K562 (cell line): ENCODE measurements around the gene SLC22A23. TPM values are rescaled to one million over a fixed set of nuclear protein-coding genes. Genes with fewer than 3 reads are reported as not detected.

ENCODE experiments used
- BCOR ChIP-seq: fragments of 450-650 bp; IDR thresholded peaks from 2 replicates; pipeline ENCODE4 v1.6.1; 2016
- FOXP1 ChIP-seq: sonication (generic); formaldehyde crosslinking; IDR thresholded peaks from 2 replicates; pipeline ENCODE4 v1.8.0; 2022; ENCODE audit warnings: mild to moderate bottlenecking, missing genetic modification reagents
- GATAD2B ChIP-seq: fragments of 450-650 bp; IDR thresholded peaks from 2 replicates; pipeline ENCODE4 v1.6.1; 2017; ENCODE audit warnings: mild to moderate bottlenecking, borderline replicate concordance
- SIN3B ChIP-seq: fragments of 450-650 bp; IDR thresholded peaks from 2 replicates; pipeline ENCODE4 v1.6.1; 2017; ENCODE audit warnings: low read depth, mild to moderate bottlenecking, moderate library complexity
- SMARCA4 ChIP-seq: fragments of 450-650 bp; IDR thresholded peaks from 2 replicates; pipeline ENCODE4 v1.6.1; 2016
- XRCC5 ChIP-seq: fragments of 200-400 bp; formaldehyde crosslinking; IDR thresholded peaks from 2 replicates; pipeline ENCODE4 v1.6.1; 2017; ENCODE audit warnings: low read depth, mild to moderate bottlenecking, low read length
- polyA plus RNA-seq, 8 experiments: library from polyadenylated mRNA; depleted of rRNA in 4 of 8; stranded (reverse) in 5 of 8; unstranded in 3 of 8; fragments of >200 nt; fragmentation: Nextera tagmentation in 2 of 8; fragmentation: Illumina TruSeq in 1 of 8; extraction: Ambion mirVana in 2 of 8; extraction: Trizol in 1 of 8; gene quantifications; 2 replicates each; pipeline versions ENCODE4 v1.2.1 to v1.2.3, GENCODE V29; 2011 to 2014; ENCODE audit warnings: inconsistent platforms in 1 of 8, missing spikeins in 1 of 8
- total RNA-seq, 7 experiments: library from RNA; depleted of rRNA in 6 of 7; stranded (reverse); fragments of >200 nt in 6 of 7; fragmentation: Illumina TruSeq in 2 of 7; extraction: Trizol in 2 of 7; gene quantifications; 2 replicates each; pipeline versions ENCODE4 v1.2.1 to v1.2.3, GENCODE V29; 2011 to 2021; ENCODE audit warnings: low replicate concordance in 1 of 7
- TF ChIP-seq, protein P1 (sequence below): fragments of 250-450 bp; sonication (Bioruptor Pico); IDR thresholded peaks from 2 replicates; pipeline ENCODE4 v1.5.0; 2021; ENCODE audit warnings: mild to moderate bottlenecking, borderline replicate concordance
- TF ChIP-seq, protein P2 (sequence below): fragments of 200-800 bp; sonication (Bioruptor generic); IDR thresholded peaks from 2 replicates; pipeline ENCODE4 v1.6.1; 2017; ENCODE audit warnings: missing genetic modification characterization, missing compliant biosample characterization
- TF ChIP-seq, protein P3 (sequence below): fragments of 250-450 bp; sonication (Bioruptor Pico); IDR thresholded peaks from 2 replicates; pipeline ENCODE4 v1.8.0; 2022; ENCODE audit warnings: inconsistent platforms
- TF ChIP-seq, protein P4 (sequence below): sonication (generic); formaldehyde crosslinking; IDR thresholded peaks from 2 replicates; pipeline ENCODE4 v1.8.1; 2023; ENCODE audit warnings: mild to moderate bottlenecking, missing genetic modification reagents
- TF ChIP-seq, protein P5 (sequence below), 2 experiments: fragments of 450-650 bp; formaldehyde crosslinking in 1 of 2; IDR thresholded peaks; 2 replicates each; pipeline versions ENCODE4 v1.4.0 to v1.6.1; 2014 to 2020; ENCODE audit warnings: mild to moderate bottlenecking in 2 of 2, borderline replicate concordance in 1 of 2, low read depth in 1 of 2

SLC22A23 gene
- total and polyA plus RNA-seq, 9 of the 15 experiments (the other 6 are each of a cell fraction or from before 2014, with no cell fraction given): 0.30 to 8.7 (median 2.5) TPM

DNA sequence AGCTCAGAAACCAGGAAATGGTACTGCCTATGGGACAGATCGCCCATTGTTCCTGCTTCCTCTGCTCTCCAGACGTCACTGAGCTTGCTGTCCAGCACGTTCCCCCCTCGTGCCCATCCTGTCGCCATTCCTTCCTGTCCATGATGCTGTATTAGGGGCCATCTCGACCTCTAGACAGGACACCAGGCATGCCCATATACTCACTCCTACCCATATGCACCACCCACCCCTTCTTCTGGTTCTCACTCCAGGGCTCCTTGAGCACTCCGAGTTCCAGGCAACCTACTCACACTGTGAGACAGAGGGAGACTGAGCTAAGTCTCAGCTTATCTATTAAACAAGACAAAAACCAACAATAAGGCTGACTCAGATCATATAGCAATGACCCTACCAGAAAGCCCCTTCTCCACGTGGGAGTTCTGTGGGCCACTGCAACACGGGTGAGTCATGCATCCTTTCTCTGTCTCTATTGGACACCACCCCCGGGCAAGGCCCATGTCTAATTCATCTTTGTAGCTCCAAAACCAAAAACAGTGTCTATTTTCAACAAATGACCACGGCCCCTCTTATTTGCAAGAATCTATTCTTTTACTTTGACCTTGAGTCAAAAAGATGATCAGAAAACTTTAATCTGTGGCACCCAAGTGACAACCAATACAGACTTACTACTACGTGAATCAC lies 132.4 kb downstream of the SLC22A23 start (continued):
- TF ChIP-seq, protein P1, sequence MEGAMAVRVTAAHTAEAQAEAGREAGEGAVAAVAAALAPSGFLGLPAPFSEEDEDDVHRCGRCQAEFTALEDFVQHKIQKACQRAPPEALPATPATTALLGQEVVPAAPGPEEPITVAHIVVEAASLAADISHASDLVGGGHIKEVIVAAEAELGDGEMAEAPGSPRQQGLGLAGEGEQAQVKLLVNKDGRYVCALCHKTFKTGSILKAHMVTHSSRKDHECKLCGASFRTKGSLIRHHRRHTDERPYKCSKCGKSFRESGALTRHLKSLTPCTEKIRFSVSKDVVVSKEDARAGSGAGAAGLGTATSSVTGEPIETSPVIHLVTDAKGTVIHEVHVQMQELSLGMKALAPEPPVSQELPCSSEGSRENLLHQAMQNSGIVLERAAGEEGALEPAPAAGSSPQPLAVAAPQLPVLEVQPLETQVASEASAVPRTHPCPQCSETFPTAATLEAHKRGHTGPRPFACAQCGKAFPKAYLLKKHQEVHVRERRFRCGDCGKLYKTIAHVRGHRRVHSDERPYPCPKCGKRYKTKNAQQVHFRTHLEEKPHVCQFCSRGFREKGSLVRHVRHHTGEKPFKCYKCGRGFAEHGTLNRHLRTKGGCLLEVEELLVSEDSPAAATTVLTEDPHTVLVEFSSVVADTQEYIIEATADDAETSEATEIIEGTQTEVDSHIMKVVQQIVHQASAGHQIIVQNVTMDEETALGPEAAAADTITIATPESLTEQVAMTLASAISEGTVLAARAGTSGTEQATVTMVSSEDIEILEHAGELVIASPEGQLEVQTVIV (CRISPR knock-in tag): no peak
- TF ChIP-seq XRCC5 (no peak), SMARCA4 (peak; percentile 94), SIN3B (no peak), FOXP1 (no peak), GATAD2B (no peak), BCOR (no peak)
- TF ChIP-seq, protein P2, sequence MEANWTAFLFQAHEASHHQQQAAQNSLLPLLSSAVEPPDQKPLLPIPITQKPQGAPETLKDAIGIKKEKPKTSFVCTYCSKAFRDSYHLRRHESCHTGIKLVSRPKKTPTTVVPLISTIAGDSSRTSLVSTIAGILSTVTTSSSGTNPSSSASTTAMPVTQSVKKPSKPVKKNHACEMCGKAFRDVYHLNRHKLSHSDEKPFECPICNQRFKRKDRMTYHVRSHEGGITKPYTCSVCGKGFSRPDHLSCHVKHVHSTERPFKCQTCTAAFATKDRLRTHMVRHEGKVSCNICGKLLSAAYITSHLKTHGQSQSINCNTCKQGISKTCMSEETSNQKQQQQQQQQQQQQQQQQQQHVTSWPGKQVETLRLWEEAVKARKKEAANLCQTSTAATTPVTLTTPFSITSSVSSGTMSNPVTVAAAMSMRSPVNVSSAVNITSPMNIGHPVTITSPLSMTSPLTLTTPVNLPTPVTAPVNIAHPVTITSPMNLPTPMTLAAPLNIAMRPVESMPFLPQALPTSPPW (CRISPR knock-in tag): peak; percentile 61
- TF ChIP-seq, protein P3, sequence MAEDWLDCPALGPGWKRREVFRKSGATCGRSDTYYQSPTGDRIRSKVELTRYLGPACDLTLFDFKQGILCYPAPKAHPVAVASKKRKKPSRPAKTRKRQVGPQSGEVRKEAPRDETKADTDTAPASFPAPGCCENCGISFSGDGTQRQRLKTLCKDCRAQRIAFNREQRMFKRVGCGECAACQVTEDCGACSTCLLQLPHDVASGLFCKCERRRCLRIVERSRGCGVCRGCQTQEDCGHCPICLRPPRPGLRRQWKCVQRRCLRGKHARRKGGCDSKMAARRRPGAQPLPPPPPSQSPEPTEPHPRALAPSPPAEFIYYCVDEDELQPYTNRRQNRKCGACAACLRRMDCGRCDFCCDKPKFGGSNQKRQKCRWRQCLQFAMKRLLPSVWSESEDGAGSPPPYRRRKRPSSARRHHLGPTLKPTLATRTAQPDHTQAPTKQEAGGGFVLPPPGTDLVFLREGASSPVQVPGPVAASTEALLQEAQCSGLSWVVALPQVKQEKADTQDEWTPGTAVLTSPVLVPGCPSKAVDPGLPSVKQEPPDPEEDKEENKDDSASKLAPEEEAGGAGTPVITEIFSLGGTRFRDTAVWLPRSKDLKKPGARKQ (CRISPR knock-in tag): no peak
- TF ChIP-seq, protein P4, sequence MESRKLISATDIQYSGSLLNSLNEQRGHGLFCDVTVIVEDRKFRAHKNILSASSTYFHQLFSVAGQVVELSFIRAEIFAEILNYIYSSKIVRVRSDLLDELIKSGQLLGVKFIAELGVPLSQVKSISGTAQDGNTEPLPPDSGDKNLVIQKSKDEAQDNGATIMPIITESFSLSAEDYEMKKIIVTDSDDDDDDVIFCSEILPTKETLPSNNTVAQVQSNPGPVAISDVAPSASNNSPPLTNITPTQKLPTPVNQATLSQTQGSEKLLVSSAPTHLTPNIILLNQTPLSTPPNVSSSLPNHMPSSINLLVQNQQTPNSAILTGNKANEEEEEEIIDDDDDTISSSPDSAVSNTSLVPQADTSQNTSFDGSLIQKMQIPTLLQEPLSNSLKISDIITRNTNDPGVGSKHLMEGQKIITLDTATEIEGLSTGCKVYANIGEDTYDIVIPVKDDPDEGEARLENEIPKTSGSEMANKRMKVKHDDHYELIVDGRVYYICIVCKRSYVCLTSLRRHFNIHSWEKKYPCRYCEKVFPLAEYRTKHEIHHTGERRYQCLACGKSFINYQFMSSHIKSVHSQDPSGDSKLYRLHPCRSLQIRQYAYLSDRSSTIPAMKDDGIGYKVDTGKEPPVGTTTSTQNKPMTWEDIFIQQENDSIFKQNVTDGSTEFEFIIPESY: no peak
- TF ChIP-seq, protein P5, sequence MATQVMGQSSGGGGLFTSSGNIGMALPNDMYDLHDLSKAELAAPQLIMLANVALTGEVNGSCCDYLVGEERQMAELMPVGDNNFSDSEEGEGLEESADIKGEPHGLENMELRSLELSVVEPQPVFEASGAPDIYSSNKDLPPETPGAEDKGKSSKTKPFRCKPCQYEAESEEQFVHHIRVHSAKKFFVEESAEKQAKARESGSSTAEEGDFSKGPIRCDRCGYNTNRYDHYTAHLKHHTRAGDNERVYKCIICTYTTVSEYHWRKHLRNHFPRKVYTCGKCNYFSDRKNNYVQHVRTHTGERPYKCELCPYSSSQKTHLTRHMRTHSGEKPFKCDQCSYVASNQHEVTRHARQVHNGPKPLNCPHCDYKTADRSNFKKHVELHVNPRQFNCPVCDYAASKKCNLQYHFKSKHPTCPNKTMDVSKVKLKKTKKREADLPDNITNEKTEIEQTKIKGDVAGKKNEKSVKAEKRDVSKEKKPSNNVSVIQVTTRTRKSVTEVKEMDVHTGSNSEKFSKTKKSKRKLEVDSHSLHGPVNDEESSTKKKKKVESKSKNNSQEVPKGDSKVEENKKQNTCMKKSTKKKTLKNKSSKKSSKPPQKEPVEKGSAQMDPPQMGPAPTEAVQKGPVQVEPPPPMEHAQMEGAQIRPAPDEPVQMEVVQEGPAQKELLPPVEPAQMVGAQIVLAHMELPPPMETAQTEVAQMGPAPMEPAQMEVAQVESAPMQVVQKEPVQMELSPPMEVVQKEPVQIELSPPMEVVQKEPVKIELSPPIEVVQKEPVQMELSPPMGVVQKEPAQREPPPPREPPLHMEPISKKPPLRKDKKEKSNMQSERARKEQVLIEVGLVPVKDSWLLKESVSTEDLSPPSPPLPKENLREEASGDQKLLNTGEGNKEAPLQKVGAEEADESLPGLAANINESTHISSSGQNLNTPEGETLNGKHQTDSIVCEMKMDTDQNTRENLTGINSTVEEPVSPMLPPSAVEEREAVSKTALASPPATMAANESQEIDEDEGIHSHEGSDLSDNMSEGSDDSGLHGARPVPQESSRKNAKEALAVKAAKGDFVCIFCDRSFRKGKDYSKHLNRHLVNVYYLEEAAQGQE (IDR thresholded peaks at IDR 0.05; ENCODE audit: borderline replicate concordance): peak; percentile 37
- TF ChIP-seq, protein P5 (CRISPR knock-in tag; IDR thresholded peaks at IDR 0.05; ENCODE audit: low read depth): no peak
